Tibial artery (tissue), 4 donors: ENCODE measurements around the gene ERCC1.

ENCODE experiments used
- DNase-seq, 2 donors: peaks; one replicate each; pipeline ENCODE4 v3.0.0-alpha.2; 2019
- H3K27ac ChIP-seq, 2 donors: fragments of 200-600 bp; sonication (generic) in 1 of 2; 1 replicate in 1 of 2; 2 replicates in 1 of 2; pipeline ENCODE4 v1.5.1; 2018 to 2019; ENCODE audit warnings: mild to moderate bottlenecking in 1 of 2
- H3K27me3 ChIP-seq, 2 donors: fragments of 200-600 bp; sonication (generic) in 1 of 2; one replicate each; pipeline versions ENCODE4 v1.5.1 to v1.6.0; 2016 to 2019
- H3K36me3 ChIP-seq, 3 donors: fragments of 200-600 bp; sonication (generic) in 2 of 3; one replicate each; pipeline ENCODE4 v1.5.1; 2016 to 2019; ENCODE audit warnings: mild to moderate bottlenecking in 2 of 3
- H3K4me1 ChIP-seq, 4 donors: fragments of 200-600 bp; sonication (generic) in 2 of 4; 1 replicate in 3 of 4; 2 replicates in 1 of 4; pipeline ENCODE4 v1.5.1; 2016 to 2019
- H3K4me3 ChIP-seq, 2 donors: fragments of 200-600 bp; sonication (generic) in 1 of 2; 1 replicate in 1 of 2; 2 replicates in 1 of 2; pipeline ENCODE4 v1.5.1; 2018 to 2019; ENCODE audit warnings: mild to moderate bottlenecking in 2 of 2
- H3K9me3 ChIP-seq, 3 donors: fragments of 200-600 bp; sonication (generic) in 1 of 3; one replicate each; pipeline ENCODE4 v1.5.1; 2016 to 2019
- intact Hi-C: fragments of 100-400 bp; cut with DNase I; formaldehyde crosslinking; loops from one replicate; pipeline ENCODE4 v1.15.0; 2023; ENCODE audit warnings: low total_unique reads
- TF ChIP-seq, protein P1 (sequence below), 2 experiments: fragments of 200-600 bp in 1 of 2; fragments of 450-650 bp in 1 of 2; IDR thresholded peaks; one replicate each; pipeline ENCODE4 v1.5.1; 2017 to 2019; ENCODE audit warnings: antibody characterized with exemption in 2 of 2, mild to moderate bottlenecking in 1 of 2, moderate library complexity in 1 of 2

ERCC1 gene

DNA sequence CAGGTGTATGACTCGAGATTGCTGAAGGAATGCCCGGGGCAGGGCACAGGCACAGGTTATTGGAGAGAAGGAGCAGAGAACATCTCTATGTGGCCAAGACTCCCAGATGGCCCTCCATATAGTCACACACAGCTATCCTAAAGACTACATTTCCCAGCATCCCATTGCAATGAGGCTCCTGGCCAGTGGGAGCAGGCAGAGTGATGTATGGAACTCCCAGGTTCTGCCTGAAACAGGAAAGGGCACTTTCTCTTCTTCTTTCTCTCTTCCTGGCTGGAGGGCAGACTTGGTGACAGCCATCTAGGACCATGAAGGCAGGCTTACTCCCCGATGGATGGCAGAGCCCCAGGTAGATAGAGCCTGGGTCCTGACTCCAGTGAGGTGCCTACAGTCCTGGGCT is 32.4 kb downstream of the ERCC1 start:
- Histone ChIP-seq H3K27ac (no peak overlapping the region), H3K4me3 (no peak overlapping the region), H3K9me3 (no peaks in the 10 kb centered on the region), H3K4me1 (no peaks in the 10 kb centered on the region), H3K36me3 (peaks cover 0 to 36% (median 30%) of the 10 kb centered on the region in 3 donors), H3K27me3 (no peaks in the 10 kb centered on the region)
- intact Hi-C loops = no loop called here
- DNase-seq = no peak
- TF ChIP-seq, protein P1, sequence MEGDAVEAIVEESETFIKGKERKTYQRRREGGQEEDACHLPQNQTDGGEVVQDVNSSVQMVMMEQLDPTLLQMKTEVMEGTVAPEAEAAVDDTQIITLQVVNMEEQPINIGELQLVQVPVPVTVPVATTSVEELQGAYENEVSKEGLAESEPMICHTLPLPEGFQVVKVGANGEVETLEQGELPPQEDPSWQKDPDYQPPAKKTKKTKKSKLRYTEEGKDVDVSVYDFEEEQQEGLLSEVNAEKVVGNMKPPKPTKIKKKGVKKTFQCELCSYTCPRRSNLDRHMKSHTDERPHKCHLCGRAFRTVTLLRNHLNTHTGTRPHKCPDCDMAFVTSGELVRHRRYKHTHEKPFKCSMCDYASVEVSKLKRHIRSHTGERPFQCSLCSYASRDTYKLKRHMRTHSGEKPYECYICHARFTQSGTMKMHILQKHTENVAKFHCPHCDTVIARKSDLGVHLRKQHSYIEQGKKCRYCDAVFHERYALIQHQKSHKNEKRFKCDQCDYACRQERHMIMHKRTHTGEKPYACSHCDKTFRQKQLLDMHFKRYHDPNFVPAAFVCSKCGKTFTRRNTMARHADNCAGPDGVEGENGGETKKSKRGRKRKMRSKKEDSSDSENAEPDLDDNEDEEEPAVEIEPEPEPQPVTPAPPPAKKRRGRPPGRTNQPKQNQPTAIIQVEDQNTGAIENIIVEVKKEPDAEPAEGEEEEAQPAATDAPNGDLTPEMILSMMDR (IDR thresholded peaks at IDR 0.05) = no peak

GRCh38 chr19:45385392-45386221 is 38.1 kb downstream of the ERCC1 start:
- DNase-seq = no peak
- intact Hi-C loops = no loop called here

DNA sequence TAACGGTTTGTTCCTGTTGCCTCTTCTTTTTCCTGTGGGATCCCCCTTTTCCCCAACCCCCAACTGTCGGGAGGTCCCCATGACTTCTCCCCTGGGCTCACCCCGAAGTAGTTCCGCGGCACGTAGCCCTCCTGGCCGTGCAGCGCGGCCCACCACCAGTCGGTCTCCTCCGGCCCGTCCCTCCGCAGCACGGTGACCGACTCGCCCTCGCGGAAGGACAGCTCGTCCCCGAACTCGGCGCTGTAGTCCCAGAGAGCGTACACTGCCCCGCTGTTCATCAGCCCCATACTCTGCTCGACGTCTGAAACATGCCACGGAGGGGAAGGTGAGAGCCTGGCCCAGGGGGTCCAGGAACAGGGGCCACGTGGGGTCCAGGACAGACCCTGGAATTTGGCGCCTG is 41.3 kb downstream of the ERCC1 start:
- no peak overlapping the region for H3K4me3 ChIP-seq
- H3K4me1 ChIP-seq = peaks cover 0 to 13% (median 9%) of the 10 kb centered on the region in 4 donors
- intact Hi-C loops = no loop called here
- H3K36me3 ChIP-seq = peaks cover 0 to 33% (median 0%) of the 10 kb centered on the region in 3 donors
- H3K27me3 ChIP-seq = peaks cover 0 to 13% of the 10 kb centered on the region in 2 donors
- H3K27ac ChIP-seq = no peak overlapping the region
- no peaks in the 10 kb centered on the region for H3K9me3 ChIP-seq
- DNase-seq = no peak
- TF ChIP-seq, protein P1 (IDR thresholded peaks at IDR 0.05) = no peak

More at GRCh38 chr19:45385392-45386221, 38.1 kb downstream of the ERCC1 start:
- no peaks in the 10 kb centered on the region for H3K9me3 ChIP-seq
- H3K27me3 ChIP-seq = peaks cover 0 to 13% of the 10 kb centered on the region in 2 donors
- H3K27ac ChIP-seq = no peak overlapping the region
- TF ChIP-seq, protein P1 (IDR thresholded peaks at IDR 0.05) = no peak
- no peak overlapping the region for H3K4me3 ChIP-seq
- H3K4me1 ChIP-seq = peaks cover 0 to 13% (median 9%) of the 10 kb centered on the region in 4 donors
- peaks cover 0 to 24% (median 0%) of the 10 kb centered on the region in 3 donors for H3K36me3 ChIP-seq

- Histone ChIP-seq H3K27ac (no peak overlapping the region), H3K27me3 (peaks cover 0 to 2% of the 10 kb centered on the region in 2 donors), H3K4me3 (no peak overlapping the region), H3K9me3 (no peaks in the 10 kb centered on the region), H3K36me3 (peaks cover 0 to 33% (median 0%) of the 10 kb centered on the region in 3 donors), H3K4me1 (peaks cover 0 to 10% (median 3%) of the 10 kb centered on the region in 4 donors)
- intact Hi-C loops = no loop called here
- TF ChIP-seq, protein P1 (IDR thresholded peaks at IDR 0.05) = no peak
- DNase-seq = no peak
These were observed 43.6 kb downstream of the ERCC1 start for GRCh38 chr19:45380107-45380506.

DNA sequence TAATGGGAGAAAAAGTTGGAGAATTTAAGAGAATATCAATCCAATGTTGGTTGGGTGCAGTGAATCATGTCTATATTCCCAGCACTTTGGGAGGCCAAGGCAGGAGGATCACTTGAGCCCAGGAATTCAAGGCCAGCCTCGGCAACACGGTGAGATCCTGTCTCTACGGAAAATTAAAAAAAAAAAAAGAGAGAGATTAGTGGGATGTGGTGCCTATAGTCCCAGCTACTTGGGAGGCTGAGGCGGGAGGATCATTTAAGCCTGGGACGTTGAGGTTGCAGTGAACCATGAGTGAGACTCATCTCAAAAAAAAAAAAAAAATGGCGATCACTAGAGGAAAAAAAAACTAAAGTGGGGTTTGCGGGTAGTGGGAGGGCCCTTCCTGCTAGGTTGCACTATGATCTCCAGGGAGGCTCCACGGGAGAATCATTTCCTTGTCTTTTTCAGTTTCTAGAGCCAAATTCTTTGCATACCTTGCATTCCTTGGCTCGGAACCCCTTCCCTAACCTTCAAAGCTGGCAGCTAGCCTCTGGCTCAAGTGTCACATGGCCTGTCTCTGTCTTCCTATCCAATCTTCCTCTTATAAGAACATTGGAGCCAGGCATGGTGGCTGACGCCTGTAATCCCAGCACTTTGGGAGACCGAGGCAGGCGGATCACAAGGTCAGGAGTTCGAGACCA is 47.5 kb downstream of the ERCC1 start:
- peak in 1 of 2 donors; percentile 37 for DNase-seq
- intact Hi-C loops = no loop called here
- no peak overlapping the region for H3K27ac ChIP-seq

More for the DNA sequence above, 47.5 kb downstream of the ERCC1 start:
- Histone ChIP-seq H3K4me3 (no peak overlapping the region), H3K27me3 (no peaks in the 10 kb centered on the region), H3K36me3 (peaks cover 0 to 14% (median 0%) of the 10 kb centered on the region in 3 donors), H3K4me1 (peaks cover 0 to 11% (median 4%) of the 10 kb centered on the region in 4 donors), H3K9me3 (no peaks in the 10 kb centered on the region)
- TF ChIP-seq, protein P1 (IDR thresholded peaks at IDR 0.05) = no peak
